Choroid plexus epithelial cell (primary cell): ENCODE results near the gene CAND2.
A peak's percentile ranks its signal among the peaks of the same experiment; 100 is the strongest.

Experiments
- DNase-seq: peaks from one replicate; pipeline ENCODE4 v3.0.0-alpha.2; 2010; ENCODE audit warnings: low read depth
- H3K4me3 ChIP-seq: 2 replicates; pipeline ENCODE4 v1.5.1; 2011; ENCODE audit warnings: low read depth, mild to moderate bottlenecking, control low read depth, low read length, moderate library complexity
- CTCF ChIP-seq: conservative IDR thresholded peaks from 2 replicates; pipeline ENCODE4 v1.5.1; 2011; ENCODE audit warnings: low read depth, mild to moderate bottlenecking, control low read depth, inconsistent platforms, low read length, moderate library complexity

Gene CAND2

DNA sequence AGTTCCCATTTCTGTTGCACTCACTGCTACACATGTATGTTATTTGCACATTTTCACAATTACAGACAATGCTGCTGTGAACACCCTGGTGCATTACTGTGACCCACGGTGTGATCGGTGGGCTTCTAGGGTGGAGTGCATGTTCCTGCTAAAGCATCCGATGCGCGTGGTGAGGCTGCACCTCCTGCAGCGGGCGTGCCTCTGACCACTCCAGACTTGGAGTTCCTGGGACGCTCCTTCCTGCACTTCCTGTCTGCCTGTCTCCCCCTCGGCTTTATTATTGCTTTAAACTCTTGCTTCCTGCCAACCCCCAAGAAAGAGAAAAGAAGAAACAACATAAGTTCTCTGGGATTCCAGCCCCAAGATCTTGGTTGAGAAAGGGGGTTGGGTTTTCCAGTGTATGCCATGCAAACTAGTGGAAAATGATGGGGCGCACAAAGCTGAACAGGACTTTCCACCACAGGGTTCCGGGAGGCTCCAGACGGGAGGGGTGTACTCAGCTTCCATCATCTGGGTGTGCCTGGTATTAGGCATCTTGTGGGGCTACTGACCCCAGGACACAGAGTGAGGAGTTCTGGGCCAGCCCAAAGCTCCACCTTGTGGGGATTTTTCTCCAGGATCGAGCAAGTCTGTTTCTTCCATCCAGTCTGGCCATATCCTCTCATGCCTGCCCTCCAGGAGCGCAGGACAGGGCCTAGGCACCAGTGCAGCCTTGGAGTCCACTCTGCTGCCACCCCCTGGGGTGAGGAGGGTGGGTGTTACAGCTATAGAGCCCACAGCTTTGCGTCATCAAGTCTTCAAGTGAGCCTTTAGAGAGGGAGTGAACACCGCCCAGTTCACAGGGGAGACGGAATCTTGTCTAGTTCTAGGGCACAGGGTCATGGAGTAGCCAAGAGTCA lies 33.7 kb downstream of the CAND2 start:
- peak; percentile 13 for DNase-seq
- peak; percentile 35 for TF ChIP-seq CTCF
- no peak overlapping the region for H3K4me3 ChIP-seq

DNA sequence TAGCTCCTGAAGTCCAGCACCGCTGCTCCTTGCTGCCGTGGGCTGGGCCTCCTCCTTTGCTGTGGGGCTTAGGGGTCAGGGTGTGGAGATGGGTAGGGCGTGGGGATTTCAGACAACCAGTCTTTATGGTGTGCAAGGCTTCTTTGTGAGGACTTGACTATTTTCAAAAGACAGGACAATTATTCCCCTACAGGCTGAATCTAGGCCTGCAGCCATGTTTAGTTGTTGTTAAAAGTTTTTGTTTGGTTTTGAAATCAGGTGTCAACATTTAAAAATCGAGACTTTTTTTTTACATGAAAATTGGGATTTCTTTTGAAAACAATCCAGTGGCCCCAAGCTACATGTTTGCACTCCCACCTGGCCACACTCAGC lies 34.3 kb downstream of the CAND2 start:
- peak; percentile 28 for TF ChIP-seq CTCF
- no peak overlapping the region for H3K4me3 ChIP-seq
- peak; percentile 19 for DNase-seq

DNA sequence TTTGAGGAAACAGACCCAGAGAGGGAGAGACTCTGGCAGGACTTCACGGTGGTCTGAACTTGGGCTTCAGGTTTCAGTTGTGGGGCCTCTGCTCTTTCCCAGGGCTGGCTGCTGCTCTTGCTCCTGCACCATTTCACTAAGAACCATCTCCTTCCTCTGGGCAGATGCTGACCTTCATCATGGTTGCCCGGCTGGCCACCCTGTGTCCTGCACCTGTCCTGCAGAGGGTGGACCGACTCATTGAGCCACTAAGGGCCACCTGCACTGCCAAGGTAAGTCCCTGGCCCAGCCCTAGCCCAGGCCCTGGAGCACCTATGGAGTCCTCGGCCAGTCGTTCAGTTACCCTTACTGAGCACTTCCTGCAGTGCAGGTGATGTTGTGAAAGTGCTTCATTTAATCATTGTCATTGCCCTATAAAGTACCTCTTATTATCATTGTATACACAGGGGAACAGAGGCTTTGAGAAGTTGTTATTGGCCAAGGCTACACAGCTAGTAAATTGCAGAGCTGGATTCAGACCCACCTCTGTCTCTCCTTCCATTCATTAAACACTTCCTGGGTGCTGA lies 34.9 kb downstream of the CAND2 start:
- TF ChIP-seq CTCF = no peak
- no peak for DNase-seq

DNA sequence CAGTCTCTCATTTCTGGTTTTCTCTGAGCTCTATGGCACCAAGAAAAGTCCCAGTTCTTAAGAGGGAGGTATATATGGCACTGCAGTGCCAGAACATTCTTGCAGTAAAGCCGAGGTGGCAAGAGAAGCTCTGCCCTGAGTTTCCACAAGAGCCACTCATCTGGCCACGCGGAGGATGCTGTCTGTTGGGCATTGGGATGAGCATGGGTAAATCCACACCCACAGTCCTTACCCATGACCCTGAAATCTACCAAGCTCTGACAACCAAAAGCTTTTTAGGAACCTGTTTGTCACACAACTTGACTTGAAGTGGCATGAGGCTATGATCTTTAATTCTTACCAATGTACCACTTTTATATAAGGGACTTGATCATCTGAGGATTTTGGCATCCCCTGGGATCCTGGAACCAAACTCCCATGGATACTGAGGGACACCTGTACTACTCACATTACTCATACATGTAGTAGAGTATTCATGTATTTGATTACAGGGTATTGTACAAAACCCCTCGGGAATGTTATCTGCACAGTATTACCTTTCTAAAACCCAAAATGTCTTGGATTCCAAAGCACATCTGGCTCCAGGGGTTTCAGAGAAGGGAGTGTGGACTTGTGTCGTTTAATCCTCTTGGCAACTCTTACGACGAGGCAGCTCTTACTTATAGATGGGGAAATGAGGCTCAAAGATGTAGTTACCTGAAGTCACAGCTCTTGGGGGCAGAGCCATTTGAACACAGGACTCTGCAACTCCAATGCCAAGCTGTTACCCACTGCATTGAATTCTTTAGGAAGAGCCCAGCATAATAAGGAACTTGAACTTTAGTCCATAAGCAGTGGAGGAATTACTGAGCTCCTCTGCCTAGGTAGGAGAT lies 36.1 kb downstream of the CAND2 start:
- no peak for TF ChIP-seq CTCF
- H3K4me3 ChIP-seq = no peak overlapping the region

More for the DNA sequence above, 34.9 kb downstream of the CAND2 start:
- H3K4me3 ChIP-seq = no peak overlapping the region

GRCh38 chr3:12833222-12834161 lies 37.0 kb downstream of the CAND2 start:
- H3K4me3 ChIP-seq = no peak overlapping the region
- DNase-seq = peak; percentile 29
- TF ChIP-seq CTCF = no peak

More for the DNA sequence above, 36.1 kb downstream of the CAND2 start:
- DNase-seq = no peak

DNA sequence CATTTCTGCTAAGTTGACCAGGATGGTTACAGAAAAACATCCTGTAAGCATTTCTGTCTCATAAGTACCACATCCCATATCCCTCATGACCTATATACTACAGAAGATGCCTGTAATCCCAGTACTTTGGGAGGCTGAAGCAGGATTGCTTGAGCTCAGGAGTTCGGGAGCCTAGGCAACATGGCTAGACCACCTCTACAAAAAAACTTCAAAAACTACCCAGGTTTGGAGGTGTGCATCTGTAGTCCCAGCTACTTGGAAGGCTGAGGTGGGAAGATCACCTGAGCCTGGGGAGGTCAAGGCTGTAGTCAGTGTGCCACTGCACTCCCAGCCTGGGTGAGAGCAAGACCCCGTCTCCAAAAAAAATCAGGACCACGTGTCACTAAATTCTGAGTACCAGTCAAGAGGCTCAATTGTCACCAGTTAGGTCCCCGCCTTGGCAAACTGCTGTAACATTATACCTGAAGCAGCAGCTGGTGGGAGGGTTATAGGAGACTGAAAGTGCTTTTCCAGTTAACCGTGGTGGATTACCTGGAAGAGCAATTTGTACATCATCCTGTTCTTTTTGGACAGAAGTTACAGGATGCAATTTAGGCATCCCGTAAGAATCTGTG lies 38.7 kb downstream of the CAND2 start:
- TF ChIP-seq CTCF = no peak
- H3K4me3 ChIP-seq = no peak overlapping the region
- DNase-seq = no peak
